PC-9 (cell line): ENCODE data around the gene VGLL4. TPM values are rescaled to one million over a fixed set of nuclear protein-coding genes. Genes with fewer than 3 reads are reported as not detected.

ENCODE experiments used
- BruUV-seq: library from RNA; stranded (reverse); fragments of 400-500 nt; replicated peaks from 2 replicates; lab custom pipeline; 2021; lab: Mats Ljungman, UMichigan
- CTCF ChIA-PET: fragments of 300-600 bp; sonication (Branson Sonifier 250); formaldehyde crosslinking; loops from one replicate; lab custom pipeline; 2022; ENCODE audit warnings: antibody characterized with exemption; lab: Charles Lee
- POLR2A ChIA-PET: fragments of 300-600 bp; sonication (Branson Sonifier 250); formaldehyde crosslinking; loops from one replicate; lab custom pipeline; 2022; ENCODE audit warnings: antibody characterized with exemption; ENCODE audit not compliant: unreplicated experiment; lab: Charles Lee
- DNase-seq, 2 experiments: peaks; one replicate each; pipeline versions ENCODE4 v3.0.0 to v3.0.0-alpha.2; 2015 to 2022; ENCODE audit warnings: mixed read lengths in 1 of 2
- H2AFZ ChIP-seq: fragments of 200-600 bp; sonication (generic); 2 replicates; pipeline ENCODE4 v1.8.1; 2017; ENCODE audit warnings: antibody characterized with exemption
- H3F3A ChIP-seq: fragments of 200-600 bp; sonication (generic); 2 replicates; pipeline ENCODE4 v1.8.1; 2017; ENCODE audit warnings: antibody characterized with exemption, mild to moderate bottlenecking, low read depth; ENCODE audit not compliant: insufficient read depth
- H3K27ac ChIP-seq: fragments of 200-600 bp; sonication (generic); 2 replicates; pipeline ENCODE4 v1.6.1; 2016; ENCODE audit warnings: mixed run types
- H3K27me3 ChIP-seq: fragments of 200-600 bp; sonication (generic); 2 replicates; pipeline ENCODE4 v1.6.1; 2016; ENCODE audit warnings: low read depth, mixed run types; ENCODE audit not compliant: insufficient read depth
- H3K36me3 ChIP-seq: fragments of 200-600 bp; sonication (generic); 2 replicates; pipeline ENCODE4 v1.6.1; 2016; ENCODE audit warnings: low read depth, mixed run types
- H3K4me1 ChIP-seq: fragments of 200-600 bp; sonication (generic); replicated peaks from 2 replicates; pipeline ENCODE4 v1.6.1; 2016; ENCODE audit warnings: mixed run types; ENCODE audit not compliant: insufficient read depth
- H3K4me2 ChIP-seq: fragments of 200-600 bp; sonication (generic); 2 replicates; pipeline ENCODE4 v1.6.1; 2017; ENCODE audit warnings: mixed run types
- H3K4me3 ChIP-seq: fragments of 200-600 bp; sonication (generic); 2 replicates; pipeline ENCODE4 v1.6.1; 2016; ENCODE audit warnings: mixed run types
- H3K79me2 ChIP-seq: fragments of 200-600 bp; sonication (generic); 2 replicates; pipeline ENCODE4 v1.6.1; 2017; ENCODE audit warnings: low read depth, mixed run types
- H3K9me2 ChIP-seq: fragments of 200-600 bp; sonication (generic); 2 replicates; pipeline ENCODE4 v1.8.1; 2017; ENCODE audit warnings: mild to moderate bottlenecking; ENCODE audit not compliant: insufficient read depth
- H3K9me3 ChIP-seq: fragments of 200-600 bp; sonication (generic); 2 replicates; pipeline ENCODE4 v1.8.1; 2016; ENCODE audit warnings: low read depth; ENCODE audit not compliant: insufficient read depth
- H4K20me1 ChIP-seq: fragments of 200-600 bp; sonication (generic); 2 replicates; pipeline ENCODE4 v1.8.1; 2017; ENCODE audit not compliant: insufficient read depth
- CTCF ChIP-seq: fragments of 200-600 bp; sonication (generic); conservative IDR thresholded peaks from 2 replicates; pipeline ENCODE4 v1.6.1; 2017; ENCODE audit warnings: mixed run types, antibody characterized with exemption, mild to moderate bottlenecking, moderate library complexity
- EZH2 ChIP-seq: fragments of 200-600 bp; sonication (generic); IDR thresholded peaks from 2 replicates; pipeline ENCODE4 v1.8.0; 2017; ENCODE audit warnings: antibody characterized with exemption, low read depth
- intact Hi-C: fragments of 100-400 bp; cut with micrococcal nuclease; formaldehyde crosslinking; loops from one replicate; pipeline ENCODE4 v1.10.0; 2022; ENCODE audit not compliant: unreplicated experiment
- total RNA-seq: library from RNA; stranded (reverse); gene quantifications from 2 replicates; pipeline ENCODE4 v1.2.3, GENCODE V29; 2021

The VGLL4 gene
- total RNA-seq, 1 experiment from 2014 or later, result 42.2 TPM

- no peaks in the 10 kb centered on the region for H3K27me3 ChIP-seq
- H3K79me2 ChIP-seq, result peaks cover 44% of the 10 kb centered on the region
- POLR2A ChIA-PET, result no interaction called here
- DNase-seq, result no peak
- peaks cover 34% of the 10 kb centered on the region for H3K4me1 ChIP-seq
- H3K4me3 ChIP-seq, result no peak overlapping the region
- H3F3A ChIP-seq, result peaks cover 27% of the 10 kb centered on the region
- H4K20me1 ChIP-seq, result peaks cover 52% of the 10 kb centered on the region
- H3K4me2 ChIP-seq, result no peak overlapping the region
- no peak for TF ChIP-seq CTCF
- TF ChIP-seq EZH2, result no peak
- no peaks in the 10 kb centered on the region for H3K9me2 ChIP-seq
- BruUV-seq, result no TSS peak
- intact Hi-C loops, result loop anchor here (5.0 kb wide), 1 partner anchor 76 kb away; the partner anchor contains the start of gene VGLL4
- no peak overlapping the region for H3K27ac ChIP-seq
- no peaks in the 10 kb centered on the region; the same call in 1 of the 2 replicates for H3K36me3 ChIP-seq
- no peaks in the 10 kb centered on the region for H3K9me3 ChIP-seq
- CTCF ChIA-PET, result no interaction called here
- H2AFZ ChIP-seq, result no peak overlapping the region
Observed at GRCh38 chr3:11566478-11566877, 77.2 kb downstream of the VGLL4 start.

GRCh38 chr3:11565932-11566331 is 77.8 kb downstream of the VGLL4 start:
- ChIA-PET CTCF (no interaction called here), POLR2A (no interaction called here)

GRCh38 chr3:11565492-11565891 is 78.2 kb downstream of the VGLL4 start:
- Histone ChIP-seq H3K4me1 (peaks cover 32% of the 10 kb centered on the region), H3K4me3 (no peak overlapping the region), H3K9me3 (no peaks in the 10 kb centered on the region), H3K79me2 (peaks cover 37% of the 10 kb centered on the region), H3K9me2 (no peaks in the 10 kb centered on the region), H4K20me1 (peaks cover 54% of the 10 kb centered on the region), H3F3A (peaks cover 27% of the 10 kb centered on the region), H3K36me3 (no peaks in the 10 kb centered on the region; the same call in 1 of the 2 replicates), H3K4me2 (no peak overlapping the region), H2AFZ (no peak overlapping the region), H3K27ac (no peak overlapping the region), H3K27me3 (no peaks in the 10 kb centered on the region)
- ChIA-PET POLR2A (no interaction called here), CTCF (no interaction called here)
- TF ChIP-seq EZH2 (no peak), CTCF (no peak)
- BruUV-seq, result no TSS peak
- intact Hi-C loops, result loop anchor here (5.0 kb wide), 1 partner anchor 77 kb away; the partner anchor contains the start of gene VGLL4
- DNase-seq, result no peak

More at GRCh38 chr3:11565932-11566331, 77.8 kb downstream of the VGLL4 start:
- H3K4me3 ChIP-seq, result no peak overlapping the region
- no peak overlapping the region for H2AFZ ChIP-seq
- no peak overlapping the region for H3K4me2 ChIP-seq
- no peaks in the 10 kb centered on the region; the same call in 1 of the 2 replicates for H3K36me3 ChIP-seq
- DNase-seq, result no peak
- intact Hi-C loops, result loop anchor here (5.0 kb wide), 1 partner anchor 76 kb away; the partner anchor contains the start of gene VGLL4
- peaks cover 27% of the 10 kb centered on the region for H3F3A ChIP-seq
- TF ChIP-seq CTCF (no peak), EZH2 (no peak)
- peaks cover 41% of the 10 kb centered on the region for H3K79me2 ChIP-seq
- H3K27ac ChIP-seq, result no peak overlapping the region
- no peaks in the 10 kb centered on the region for H3K9me3 ChIP-seq
- peaks cover 34% of the 10 kb centered on the region for H3K4me1 ChIP-seq
- H3K9me2 ChIP-seq, result no peaks in the 10 kb centered on the region
- no peaks in the 10 kb centered on the region for H3K27me3 ChIP-seq
- BruUV-seq, result no TSS peak
- peaks cover 57% of the 10 kb centered on the region for H4K20me1 ChIP-seq
